ENCODE measurements around the gene AQP5.
A peak's percentile ranks its signal among the peaks of the same experiment; 100 is the strongest.

The AQP5 gene

DNA sequence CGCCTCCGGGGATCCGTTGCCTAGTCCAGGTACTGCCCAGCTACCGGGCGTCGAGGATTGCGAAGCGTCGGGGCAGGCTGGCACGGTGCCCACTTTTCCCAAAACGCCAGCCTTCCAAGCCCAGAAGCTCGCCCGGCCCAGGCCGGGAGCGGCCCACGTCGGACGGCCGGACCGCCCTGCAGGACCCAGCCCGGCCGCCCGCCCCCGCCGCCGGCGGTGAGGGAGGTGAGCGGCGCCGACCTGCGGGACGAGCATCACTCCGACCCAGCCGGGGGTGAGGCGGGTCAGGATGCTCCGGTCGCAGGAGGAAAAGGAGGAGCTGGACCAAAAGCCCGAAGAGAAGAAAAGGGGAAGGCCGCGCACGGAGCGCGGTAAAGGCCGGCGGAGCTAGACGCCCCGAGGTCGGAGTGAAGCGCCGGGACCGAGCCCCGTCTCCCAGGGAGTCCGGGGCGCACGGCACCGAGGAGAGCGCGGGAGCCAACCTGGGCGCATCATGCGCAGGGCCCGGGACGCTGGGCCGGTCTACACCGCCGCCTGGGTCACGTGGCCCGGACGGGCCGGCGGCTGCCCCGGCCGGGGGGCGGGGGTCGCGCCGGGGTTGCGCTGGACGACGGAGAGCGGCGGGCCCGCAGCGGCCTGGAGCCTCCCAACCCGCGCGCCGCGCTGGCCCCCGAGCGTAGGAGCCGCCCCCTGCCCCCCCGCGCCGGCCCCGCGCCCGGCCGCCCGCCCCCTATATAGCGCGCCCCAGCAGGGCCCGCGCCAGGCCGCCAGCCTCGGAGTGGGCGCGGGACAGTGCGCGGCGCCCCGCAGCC, at the start of gene AQP5:
AQP5 (plus strand) TSS at position 762 of the 812 bp plus-strand sequence. CDS start 146 bp downstream, outside the sequence.
- no peak for TF ChIP-seq CTCF (conservative IDR thresholded peaks at IDR 0.05)
- peak within 1 kb of the TSS; percentile 74 for H3K27ac ChIP-seq

- TF ChIP-seq CTCF (conservative IDR thresholded peaks at IDR 0.05), result no peak
- H3K27ac ChIP-seq, result no peak overlapping the region
Observed at GRCh38 chr12:49912345-49913255, 49.1 kb upstream of the AQP5 start.

DNA sequence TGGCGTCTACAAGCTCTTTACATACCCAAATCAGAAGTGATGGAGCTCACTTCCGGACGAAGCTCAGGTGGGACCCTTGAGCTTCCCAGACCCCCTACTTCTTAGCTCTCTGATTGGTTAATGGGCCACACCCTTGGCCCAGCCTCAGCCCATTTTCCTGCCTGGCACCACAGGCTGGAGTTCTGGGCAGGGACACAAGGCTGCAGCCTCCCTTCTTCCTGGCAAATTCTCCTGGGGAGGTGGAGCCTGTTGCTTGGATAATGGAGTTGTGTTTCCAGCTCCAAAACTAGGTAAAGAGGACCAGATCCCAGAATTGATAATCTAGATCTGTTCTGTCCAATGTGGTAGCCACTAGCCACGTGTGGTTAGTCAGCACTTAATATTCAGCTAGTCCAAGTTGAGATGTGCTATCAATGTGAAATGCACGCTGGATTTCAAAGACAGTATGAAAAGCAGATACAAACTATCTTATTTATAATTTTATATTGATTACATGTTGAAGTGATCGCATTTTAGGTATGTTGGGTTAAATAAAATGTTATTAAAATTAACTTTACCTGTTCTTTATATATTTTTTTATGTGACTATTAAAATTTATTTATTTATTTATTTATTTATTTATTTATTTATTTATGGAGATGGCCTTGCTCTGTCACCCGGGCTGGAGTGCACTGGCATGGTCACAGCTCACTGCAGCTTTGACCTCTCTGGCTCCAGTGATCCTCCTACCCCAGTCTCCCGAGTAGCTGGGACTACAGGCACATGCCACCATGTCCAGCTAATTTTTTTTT, 45.3 kb upstream of the AQP5 start:
- H3K27ac ChIP-seq, result no peak overlapping the region
- no peak for TF ChIP-seq CTCF (conservative IDR thresholded peaks at IDR 0.05)

- TF ChIP-seq CTCF (conservative IDR thresholded peaks at IDR 0.05), result no peak
Observed at GRCh38 chr12:49917166-49917787, 44.4 kb upstream of the AQP5 start.

GRCh38 chr12:49917788-49918173, 43.9 kb upstream of the AQP5 start:
- H3K27ac ChIP-seq, result no peak overlapping the region
- no peak for TF ChIP-seq CTCF (conservative IDR thresholded peaks at IDR 0.05)

More at GRCh38 chr12:49917166-49917787, 44.4 kb upstream of the AQP5 start:
- no peak overlapping the region for H3K27ac ChIP-seq

GRCh38 chr12:49920241-49920914, 41.3 kb upstream of the AQP5 start:
- TF ChIP-seq CTCF (conservative IDR thresholded peaks at IDR 0.05), result no peak
- H3K27ac ChIP-seq, result no peak overlapping the region
